ENCODE measurements around the gene CAMK2A. TPM values are rescaled to one million over a fixed set of nuclear protein-coding genes. Genes with fewer than 3 reads are reported as not detected.

CAMK2A gene
- total RNA-seq, 4 donors from 2014 or later = 1.2 TPM; not detected in 3

- no peak overlapping the region for H3K27ac ChIP-seq
- H3K4me1 ChIP-seq = no peaks in the 10 kb centered on the region
- no peaks in the 10 kb centered on the region for H3K27me3 ChIP-seq
- TF ChIP-seq CTCF (IDR thresholded peaks at IDR 0.05) = no peak
- no peak for TF ChIP-seq POLR2A (IDR thresholded peaks at IDR 0.05)
- no peak overlapping the region for H3K4me3 ChIP-seq
- no peaks in the 10 kb centered on the region for H3K36me3 ChIP-seq
- H3K9me3 ChIP-seq = no peaks in the 10 kb centered on the region
- no peak for DNase-seq
Measured at GRCh38 chr5:150325426-150325825, 35.9 kb upstream of the CAMK2A start.

- Histone ChIP-seq H3K9me3 (no peaks in the 10 kb centered on the region), H3K27me3 (no peaks in the 10 kb centered on the region), H3K36me3 (no peaks in the 10 kb centered on the region), H3K4me3 (no peak overlapping the region), H3K4me1 (no peaks in the 10 kb centered on the region), H3K27ac (no peak overlapping the region)
- TF ChIP-seq POLR2A (IDR thresholded peaks at IDR 0.05) = no peak
- DNase-seq = no peak
Measured at GRCh38 chr5:150323819-150324218, 34.2 kb upstream of the CAMK2A start.

- no peak for DNase-seq
- no peak overlapping the region for H3K27ac ChIP-seq
- TF ChIP-seq CTCF (IDR thresholded peaks at IDR 0.05) = no peak
- no peak for TF ChIP-seq POLR2A (IDR thresholded peaks at IDR 0.05)
- no peaks in the 10 kb centered on the region for H3K9me3 ChIP-seq
- no peak overlapping the region for H3K4me3 ChIP-seq
- H3K27me3 ChIP-seq = no peaks in the 10 kb centered on the region
- H3K36me3 ChIP-seq = no peaks in the 10 kb centered on the region
- H3K4me1 ChIP-seq = no peaks in the 10 kb centered on the region
Measured at GRCh38 chr5:150323092-150323491, 33.5 kb upstream of the CAMK2A start.

GRCh38 chr5:150322202-150322601 is 32.6 kb upstream of the CAMK2A start:
- H3K4me1 ChIP-seq = no peaks in the 10 kb centered on the region
- no peak for DNase-seq
- H3K9me3 ChIP-seq = no peaks in the 10 kb centered on the region
- TF ChIP-seq CTCF (IDR thresholded peaks at IDR 0.05) (no peak), POLR2A (IDR thresholded peaks at IDR 0.05) (no peak)
- H3K27ac ChIP-seq = no peak overlapping the region
- no peaks in the 10 kb centered on the region for H3K36me3 ChIP-seq
- no peaks in the 10 kb centered on the region for H3K27me3 ChIP-seq
- H3K4me3 ChIP-seq = no peak overlapping the region

GRCh38 chr5:150321784-150322183 is 32.2 kb upstream of the CAMK2A start:
- Histone ChIP-seq H3K27ac (no peak overlapping the region), H3K27me3 (no peaks in the 10 kb centered on the region), H3K9me3 (no peaks in the 10 kb centered on the region), H3K36me3 (no peaks in the 10 kb centered on the region), H3K4me1 (no peaks in the 10 kb centered on the region), H3K4me3 (no peak overlapping the region)
- DNase-seq = no peak
- TF ChIP-seq CTCF (IDR thresholded peaks at IDR 0.05) (no peak), POLR2A (IDR thresholded peaks at IDR 0.05) (no peak)

GRCh38 chr5:150321211-150321610 is 31.6 kb upstream of the CAMK2A start:
- no peak overlapping the region for H3K4me3 ChIP-seq
- H3K36me3 ChIP-seq = no peaks in the 10 kb centered on the region
- TF ChIP-seq CTCF (IDR thresholded peaks at IDR 0.05) (no peak), POLR2A (IDR thresholded peaks at IDR 0.05) (no peak)
- no peaks in the 10 kb centered on the region for H3K9me3 ChIP-seq
- H3K27me3 ChIP-seq = no peaks in the 10 kb centered on the region
- DNase-seq = no peak
- no peak overlapping the region for H3K27ac ChIP-seq
- no peaks in the 10 kb centered on the region for H3K4me1 ChIP-seq

Measured in Peyer's patch (tissue), 4 donors.